ENCODE measurements around the gene TNFRSF4. TPM values are rescaled to one million over a fixed set of nuclear protein-coding genes. Genes with fewer than 3 reads are reported as not detected.
"Not testable (repeated sequence)": the region's sequence is repeated elsewhere in the genome, so short reads cannot be mapped to it uniquely, and the experiment has no call there.

The TNFRSF4 gene
- total and polyA plus RNA-seq, 8 donors = 0.26 to 5.0 (median 1.2) TPM

DNA sequence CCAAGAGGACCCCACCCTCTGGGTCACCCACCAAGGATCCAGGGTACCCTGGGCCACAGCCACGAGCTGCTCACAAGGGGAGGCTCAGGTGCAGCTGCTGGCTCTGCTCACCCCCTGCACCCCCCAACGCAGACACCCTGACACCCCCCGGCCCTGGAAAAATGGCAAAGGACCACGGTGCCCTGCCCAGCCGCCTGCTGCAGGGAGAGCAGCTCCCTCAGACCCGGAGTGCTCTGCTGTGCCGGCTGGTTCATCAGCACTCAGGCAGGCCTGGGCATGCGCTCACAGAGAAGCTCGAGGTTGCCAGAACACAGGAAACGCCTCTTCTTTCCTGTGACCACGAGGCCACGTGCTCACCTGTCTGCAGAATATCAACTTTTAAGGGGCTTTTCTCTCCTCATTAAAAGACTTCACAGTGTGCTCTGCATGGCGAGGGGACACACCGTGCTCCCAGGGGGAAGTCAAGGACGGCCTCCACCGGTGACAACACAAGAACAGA lies 36.9 kb upstream of the TNFRSF4 start:
- ATAC-seq (peak in 2 of 4 donors; percentile 4 to 46), FAIRE-seq (no peak), DNase-seq (peak in 3 of 6 donors; percentile 24 to 48 (median 48))
- H3K4me1 ChIP-seq = no peaks in the 10 kb centered on the region
- H3K4me3 ChIP-seq = no peak overlapping the region
- 81 to 90% methylated on average over 16 of the region's 16 CpGs for WGBS, 2 donors
- peaks cover 0 to 20% (median 13%) of the 10 kb centered on the region in 3 donors for H3K36me3 ChIP-seq
- H3K27me3 ChIP-seq = no peaks in the 10 kb centered on the region
- TF ChIP-seq CTCF (IDR thresholded peaks at IDR 0.05) = no peak
- intact Hi-C loops (cut with DNase I) = no loop called here
- no peak overlapping the region for H3K27ac ChIP-seq
- H3K9me3 ChIP-seq = no peaks in the 10 kb centered on the region

DNA sequence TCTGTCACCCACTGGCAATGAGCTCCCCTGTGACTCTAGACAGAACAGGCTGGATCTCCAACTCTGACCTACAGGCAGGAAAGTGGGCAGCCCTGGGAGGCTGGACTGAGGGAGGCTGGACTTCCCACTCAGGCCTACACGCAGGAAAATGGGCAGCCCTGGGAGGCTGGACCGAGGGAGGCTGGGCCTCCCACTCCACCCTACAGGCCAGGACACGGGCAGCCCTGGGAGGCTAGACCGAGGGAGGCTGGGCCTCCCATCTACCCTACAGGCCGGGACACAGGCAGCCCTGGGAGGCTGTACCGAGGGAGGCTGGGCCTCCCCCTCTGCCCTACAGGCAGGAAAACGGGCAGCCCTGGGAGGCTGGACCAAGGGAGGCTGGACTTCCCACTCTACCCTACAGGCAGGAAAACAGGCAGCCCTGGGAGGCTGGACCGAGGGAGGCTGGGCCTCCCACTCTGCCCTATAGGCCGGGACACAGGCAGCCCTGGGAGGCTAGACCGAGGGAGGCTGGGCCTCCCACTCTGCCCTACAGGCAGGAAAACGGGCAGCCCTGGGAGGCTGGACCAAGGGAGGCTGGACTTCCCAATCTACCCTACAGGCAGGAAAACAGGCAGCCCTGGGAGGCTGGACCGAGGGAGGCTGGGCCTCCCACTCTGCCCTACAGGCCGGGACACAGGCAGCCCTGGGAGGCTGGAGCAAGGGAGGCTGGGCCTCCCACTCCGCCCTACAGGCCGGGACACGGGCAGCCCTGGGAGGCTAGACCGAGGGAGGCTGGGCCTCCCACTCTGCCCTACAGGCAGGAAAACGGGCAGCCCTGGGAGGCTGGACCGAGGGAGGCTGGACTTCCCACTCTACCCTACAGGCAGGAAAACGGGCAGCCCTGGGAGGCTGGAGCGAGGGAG lies 34.3 kb upstream of the TNFRSF4 start:
- peak in 2 of 6 donors; percentile 11 to 42 for DNase-seq
- not testable (repeated sequence) for H3K4me3 ChIP-seq, H3K9me3 ChIP-seq, ATAC-seq, H3K4me1 ChIP-seq, H3K36me3 ChIP-seq, FAIRE-seq, H3K27ac ChIP-seq, H3K27me3 ChIP-seq
- 83 to 89% methylated on average over 17 to 21 of the region's 21 CpGs for WGBS, 2 donors
- intact Hi-C loops (cut with DNase I) = loop anchor here in 1 of 3 donors (10.0 kb wide), 1 partner anchor 123 kb away; no protein-coding TSS in a partner anchor

DNA sequence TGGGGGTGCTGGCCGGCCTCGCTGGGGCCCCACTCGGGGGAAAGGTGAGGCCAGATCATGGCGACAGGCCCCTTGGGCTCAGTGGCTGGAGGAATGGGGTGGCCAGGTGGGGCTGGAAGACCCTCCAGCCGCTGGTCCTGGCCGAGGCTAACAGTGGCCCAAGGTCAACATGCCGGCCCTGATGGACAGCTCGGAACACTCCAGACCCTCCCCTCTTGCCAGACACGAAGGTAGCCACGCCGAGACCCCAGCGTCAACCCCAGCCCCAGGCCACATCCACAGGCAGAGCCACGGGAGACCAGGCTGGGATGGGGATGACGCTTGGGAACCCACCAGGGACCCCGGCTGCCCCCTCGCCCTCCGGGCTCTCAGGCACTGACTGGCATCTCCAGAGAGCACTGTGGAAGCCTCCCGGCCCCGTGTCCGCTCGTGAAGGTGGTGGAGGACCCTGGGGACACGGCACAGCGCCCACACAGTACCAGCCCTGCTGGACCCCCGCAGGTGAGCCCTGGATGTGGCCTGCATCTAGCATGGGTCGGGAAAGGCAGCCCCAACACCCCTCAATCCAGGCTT lies 33.5 kb upstream of the TNFRSF4 start:
- 43 to 50% methylated on average over 25 of the region's 25 CpGs for WGBS, 2 donors
- DNase-seq (peak in 3 of 6 donors; percentile 28 to 79 (median 56)), ATAC-seq (no peak), FAIRE-seq (no peak)
- Histone ChIP-seq H3K27ac (no peak overlapping the region), H3K9me3 (no peaks in the 10 kb centered on the region), H3K4me3 (no peak overlapping the region), H3K27me3 (no peaks in the 10 kb centered on the region), H3K36me3 (no peaks in the 10 kb centered on the region), H3K4me1 (no peaks in the 10 kb centered on the region)
- intact Hi-C loops (cut with DNase I) = loop anchor here in 1 of 3 donors (10.0 kb wide), 1 partner anchor 123 kb away; no protein-coding TSS in a partner anchor
- no peak for TF ChIP-seq CTCF (IDR thresholded peaks at IDR 0.05)

DNA sequence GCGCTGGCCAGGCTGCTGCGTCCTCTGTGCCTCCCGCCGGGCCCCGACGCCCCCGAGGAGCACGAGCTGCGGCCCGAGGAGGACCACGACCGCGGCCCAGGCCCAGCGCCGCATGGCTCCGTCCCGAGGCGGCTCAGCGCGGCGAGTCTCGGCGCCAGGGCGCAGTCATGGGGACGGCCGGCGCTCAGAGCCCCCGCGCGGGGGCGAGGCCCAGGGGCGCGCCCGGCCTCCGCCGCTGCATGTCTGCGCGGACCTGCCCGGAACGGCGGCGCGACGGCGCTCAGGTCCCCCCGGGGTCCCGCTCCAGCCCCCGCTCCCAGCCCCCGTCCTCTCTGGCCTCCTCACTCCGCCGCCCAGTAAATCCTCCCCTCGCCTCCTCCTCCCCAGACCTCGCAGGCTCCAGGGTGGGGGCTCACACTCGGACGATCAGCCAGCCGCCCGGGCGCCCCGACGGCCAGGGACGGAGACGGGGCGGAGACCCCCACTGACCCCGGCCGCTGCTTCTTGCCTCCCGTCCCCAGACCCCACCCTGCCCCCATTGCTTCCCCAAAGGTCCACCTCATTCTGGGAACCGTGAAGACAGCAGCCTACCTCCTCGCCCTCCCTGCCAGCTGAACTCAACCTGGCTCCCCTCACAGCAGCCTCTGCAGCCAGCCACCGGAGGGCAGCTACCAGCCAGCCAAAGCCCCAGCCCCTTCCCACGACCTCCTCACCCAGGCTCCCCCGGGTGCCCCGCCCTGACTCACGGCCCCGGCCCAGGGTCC lies 32.8 kb upstream of the TNFRSF4 start, which contains the start of gene C1QTNF12:
Gene C1QTNF12 (minus strand): TSS at position 146 of the 764 bp plus-strand sequence. CDS start 32 bp downstream, at position 114.
- no peak for TF ChIP-seq CTCF (IDR thresholded peaks at IDR 0.05)
- Histone ChIP-seq H3K27ac (no peak within 1 kb of the TSS), H3K4me1 (no peaks in the 10 kb centered on the region), H3K36me3 (no peaks in the 10 kb centered on the region), H3K27me3 (no peaks in the 10 kb centered on the region), H3K4me3 (no peak within 1 kb of the TSS), H3K9me3 (no peaks in the 10 kb centered on the region)
- no peak for FAIRE-seq
- WGBS, 2 donors = 6 to 8% methylated on average over 61 to 74 of the region's 74 CpGs
- peak in 2 of 6 donors; percentile 58 to 73 for DNase-seq
- ATAC-seq = peak in 1 of 4 donors; percentile 17
- intact Hi-C loops (cut with DNase I) = loop anchor here in 1 of 3 donors (10.0 kb wide), 1 partner anchor 122 kb away; no protein-coding TSS in a partner anchor

All from pancreas (tissue), 10 donors.